Transverse colon (tissue), 4 donors: Measurements from ENCODE around the gene AGT. TPM values are rescaled to one million over a fixed set of nuclear protein-coding genes. Genes with fewer than 3 reads are reported as not detected.
"Not testable (repeated sequence)": the region's sequence is repeated elsewhere in the genome, so short reads cannot be mapped to it uniquely, and the experiment has no call there.

ENCODE experiments used
- DNase-seq: peaks from one replicate; pipeline ENCODE4 v3.0.0-alpha.2; 2019
- H3K27ac ChIP-seq, 4 donors: fragments of 200-600 bp; sonication (generic); 2 replicates each; pipeline ENCODE4 v1.5.1; 2016 to 2018; ENCODE audit warnings: inconsistent platforms in 4 of 4
- H3K27me3 ChIP-seq: fragments of 200-600 bp; sonication (generic); 2 replicates; pipeline ENCODE4 v1.5.1; 2017; ENCODE audit warnings: inconsistent platforms
- H3K36me3 ChIP-seq, 4 donors: fragments of 200-600 bp; sonication (generic); 2 replicates each; pipeline ENCODE4 v1.5.1; 2017 to 2019; ENCODE audit warnings: inconsistent platforms in 4 of 4
- H3K4me1 ChIP-seq, 4 donors: fragments of 200-600 bp; sonication (generic); 2 replicates each; pipeline ENCODE4 v1.5.1; 2017 to 2020; ENCODE audit warnings: inconsistent platforms in 4 of 4
- H3K4me3 ChIP-seq, 4 donors: fragments of 200-600 bp; sonication (generic); 1 replicate in 1 of 4; 2 replicates in 3 of 4; pipeline versions ENCODE4 v1.5.1 to v1.6.1; 2017 to 2019; ENCODE audit warnings: inconsistent platforms in 4 of 4
- H3K9me3 ChIP-seq, 2 donors: fragments of 200-600 bp; sonication (generic); 2 replicates each; pipeline ENCODE4 v1.5.1; 2017 to 2019; ENCODE audit warnings: inconsistent platforms in 2 of 2
- EP300 ChIP-seq: sonication (generic); formaldehyde crosslinking; IDR thresholded peaks from one replicate; pipeline ENCODE4 v1.6.1; 2017; ENCODE audit warnings: antibody characterized with exemption, low read depth
- POLR2A ChIP-seq: fragments of 450-650 bp; IDR thresholded peaks from one replicate; pipeline ENCODE4 v1.6.1; 2016; ENCODE audit warnings: antibody characterized with exemption, mild to moderate bottlenecking, moderate library complexity
- POLR2AphosphoS5 ChIP-seq, 3 donors: sonication (generic); formaldehyde crosslinking; IDR thresholded peaks; one replicate each; pipeline ENCODE4 v1.6.1; 2016; ENCODE audit warnings: antibody characterized with exemption in 3 of 3
- WGBS, 2 donors: methylation state at CpG; one replicate each; pipeline ENCODE4 v1.1.5; 2018; ENCODE audit warnings: low coverage in 1 of 2; 5-methylcytosine and 5-hydroxymethylcytosine counted together
- in situ Hi-C, 4 donors: fragments of 200-750 bp; cut with MboI; loops; one replicate each; pipeline versions ENCODE4 v1.15.0 to v1.15.1; 2017; ENCODE audit warnings: low sequenced_read_pairs in 3 of 4, low pct_ligation_motif_present in 1 of 4, low pct_unique_long_range_greater_than_20kb in 1 of 4
- intact Hi-C: fragments of 100-400 bp; cut with DNase I; formaldehyde crosslinking; loops from one replicate; pipeline ENCODE4 v1.15.1; 2023; ENCODE audit warnings: low total_unique reads
- total RNA-seq, 4 donors: library from RNA; depleted of rRNA; stranded (reverse); fragments of >200 nt; gene quantifications; one replicate each; pipeline ENCODE4 v1.1.0, GENCODE V29; 2016
- TF ChIP-seq, protein P1 (sequence below), 5 experiments: fragments of 200-600 bp in 3 of 5; fragments of 450-650 bp in 2 of 5; sonication (generic) in 3 of 5; IDR thresholded peaks; 1 replicate in 2 of 5; 2 replicates in 3 of 5; pipeline ENCODE4 v1.5.1; 2016 to 2017; ENCODE audit warnings: antibody characterized with exemption in 5 of 5, inconsistent platforms in 3 of 5, mild to moderate bottlenecking in 2 of 5, moderate library complexity in 1 of 5

AGT gene
- total RNA-seq, 4 donors from 2014 or later = 0.60 to 1.7 (median 0.90) TPM

GRCh38 chr1:230699716-230700115 lies 14.2 kb downstream of the AGT start:
- Histone ChIP-seq H3K27me3 (no peaks in the 10 kb centered on the region), H3K27ac (no peak overlapping the region), H3K4me1 (no peaks in the 10 kb centered on the region), H3K36me3 (no peaks in the 10 kb centered on the region), H3K9me3 (no peaks in the 10 kb centered on the region), H3K4me3 (no peak overlapping the region)
- intact Hi-C loops (no loop called here), in situ Hi-C loops (no loop called here)
- no peak for DNase-seq
- TF ChIP-seq EP300 (no peak), POLR2AphosphoS5 (IDR thresholded peaks at IDR 0.05) (no peak), POLR2A (no peak)
- TF ChIP-seq, protein P1, sequence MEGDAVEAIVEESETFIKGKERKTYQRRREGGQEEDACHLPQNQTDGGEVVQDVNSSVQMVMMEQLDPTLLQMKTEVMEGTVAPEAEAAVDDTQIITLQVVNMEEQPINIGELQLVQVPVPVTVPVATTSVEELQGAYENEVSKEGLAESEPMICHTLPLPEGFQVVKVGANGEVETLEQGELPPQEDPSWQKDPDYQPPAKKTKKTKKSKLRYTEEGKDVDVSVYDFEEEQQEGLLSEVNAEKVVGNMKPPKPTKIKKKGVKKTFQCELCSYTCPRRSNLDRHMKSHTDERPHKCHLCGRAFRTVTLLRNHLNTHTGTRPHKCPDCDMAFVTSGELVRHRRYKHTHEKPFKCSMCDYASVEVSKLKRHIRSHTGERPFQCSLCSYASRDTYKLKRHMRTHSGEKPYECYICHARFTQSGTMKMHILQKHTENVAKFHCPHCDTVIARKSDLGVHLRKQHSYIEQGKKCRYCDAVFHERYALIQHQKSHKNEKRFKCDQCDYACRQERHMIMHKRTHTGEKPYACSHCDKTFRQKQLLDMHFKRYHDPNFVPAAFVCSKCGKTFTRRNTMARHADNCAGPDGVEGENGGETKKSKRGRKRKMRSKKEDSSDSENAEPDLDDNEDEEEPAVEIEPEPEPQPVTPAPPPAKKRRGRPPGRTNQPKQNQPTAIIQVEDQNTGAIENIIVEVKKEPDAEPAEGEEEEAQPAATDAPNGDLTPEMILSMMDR (IDR thresholded peaks at IDR 0.05) = no peak
- WGBS, 2 donors = 80 to 94% methylated on average over 1 of the region's 1 CpG

DNA sequence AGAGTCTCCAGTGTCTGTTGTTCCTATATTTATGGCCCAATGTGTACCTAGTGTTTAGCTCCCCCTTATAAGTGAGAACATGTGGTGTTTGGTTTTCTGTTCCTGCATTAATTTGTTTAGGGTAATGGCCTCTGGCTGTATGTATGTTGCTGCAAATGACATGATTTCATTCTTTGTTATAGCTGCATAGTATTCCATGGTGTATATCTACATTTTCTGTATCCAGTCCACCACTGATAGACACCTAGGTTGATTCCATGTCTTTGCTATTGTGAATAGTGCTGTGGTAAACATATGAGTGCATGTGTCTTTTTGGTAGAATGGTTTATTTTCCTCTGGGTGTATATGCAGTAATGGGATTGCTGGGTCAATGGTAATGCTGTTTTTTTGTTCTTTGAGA lies 15.0 kb downstream of the AGT start:
- H3K27ac ChIP-seq, in situ Hi-C loops, H3K4me3 ChIP-seq, H3K27me3 ChIP-seq, DNase-seq, intact Hi-C loops, H3K9me3 ChIP-seq, H3K4me1 ChIP-seq, H3K36me3 ChIP-seq: not testable (repeated sequence)

- Histone ChIP-seq H3K27me3 (no peaks in the 10 kb centered on the region), H3K36me3 (peaks cover 0 to 8% (median 3%) of the 10 kb centered on the region in 4 donors), H3K4me3 (no peak overlapping the region), H3K27ac (no peak overlapping the region), H3K9me3 (no peaks in the 10 kb centered on the region), H3K4me1 (no peaks in the 10 kb centered on the region)
- WGBS, 2 donors = 93% methylated on average over 14 of the region's 14 CpGs; no CpG with 5 or more reads in 1 of the 2 donors
- DNase-seq = no peak
- in situ Hi-C loops (no loop called here), intact Hi-C loops (no loop called here)
- TF ChIP-seq, protein P1 (IDR thresholded peaks at IDR 0.05) = no peak
- no peak for TF ChIP-seq POLR2AphosphoS5 (IDR thresholded peaks at IDR 0.05)
- TF ChIP-seq EP300 = no peak
- no peak for TF ChIP-seq POLR2A
Observed at GRCh38 chr1:230698130-230698529, 15.8 kb downstream of the AGT start.

- no peak for DNase-seq
- Histone ChIP-seq H3K36me3 (peaks cover 0 to 14% (median 7%) of the 10 kb centered on the region in 4 donors), H3K9me3 (no peaks in the 10 kb centered on the region), H3K27ac (no peak overlapping the region), H3K4me3 (no peak overlapping the region), H3K4me1 (no peaks in the 10 kb centered on the region), H3K27me3 (no peaks in the 10 kb centered on the region)
- in situ Hi-C loops (no loop called here), intact Hi-C loops (no loop called here)
- 84 to 87% methylated on average over 3 to 7 of the region's 7 CpGs for whole genome bisulfite sequencing, 2 donors
- TF ChIP-seq POLR2AphosphoS5 (IDR thresholded peaks at IDR 0.05) (no peak), POLR2A (no peak), EP300 (no peak)
- TF ChIP-seq, protein P1 (IDR thresholded peaks at IDR 0.05) = no peak
Observed at GRCh38 chr1:230696722-230697437, 17.0 kb downstream of the AGT start.

DNA sequence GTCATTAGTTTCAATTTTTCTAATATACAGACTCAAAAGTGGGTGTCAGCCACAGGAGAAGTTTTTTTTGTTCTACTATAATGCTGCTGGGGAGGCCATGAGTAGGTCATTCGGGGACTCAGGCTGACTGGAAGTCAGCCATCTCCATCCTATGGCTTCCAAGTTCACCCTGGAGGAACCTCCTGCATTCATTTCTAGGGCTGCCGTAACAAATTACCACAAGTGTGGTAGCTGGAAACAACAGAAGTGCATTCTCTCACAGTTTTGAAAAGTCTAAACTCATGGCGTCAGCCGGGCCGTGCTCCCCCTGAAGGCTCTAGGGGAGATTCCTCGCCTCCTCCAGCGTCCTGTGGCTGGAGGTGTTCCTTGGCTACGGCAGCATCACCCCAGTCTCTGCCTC lies 17.7 kb downstream of the AGT start:
- no peak overlapping the region for H3K27ac ChIP-seq
- peaks cover 0 to 20% (median 10%) of the 10 kb centered on the region in 4 donors for H3K36me3 ChIP-seq
- no peak for DNase-seq
- no peaks in the 10 kb centered on the region for H3K27me3 ChIP-seq
- no peaks in the 10 kb centered on the region for H3K4me1 ChIP-seq
- in situ Hi-C loops (no loop called here), intact Hi-C loops (no loop called here)
- TF ChIP-seq EP300 (no peak), POLR2AphosphoS5 (IDR thresholded peaks at IDR 0.05) (no peak), POLR2A (no peak)
- TF ChIP-seq, protein P1 (IDR thresholded peaks at IDR 0.05) = no peak
- WGBS, 2 donors = 60 to 90% methylated on average over 1 to 8 of the region's 8 CpGs
- H3K9me3 ChIP-seq = no peaks in the 10 kb centered on the region
- no peak overlapping the region for H3K4me3 ChIP-seq
